ENCODE data around the gene TRIM37.

DNA sequence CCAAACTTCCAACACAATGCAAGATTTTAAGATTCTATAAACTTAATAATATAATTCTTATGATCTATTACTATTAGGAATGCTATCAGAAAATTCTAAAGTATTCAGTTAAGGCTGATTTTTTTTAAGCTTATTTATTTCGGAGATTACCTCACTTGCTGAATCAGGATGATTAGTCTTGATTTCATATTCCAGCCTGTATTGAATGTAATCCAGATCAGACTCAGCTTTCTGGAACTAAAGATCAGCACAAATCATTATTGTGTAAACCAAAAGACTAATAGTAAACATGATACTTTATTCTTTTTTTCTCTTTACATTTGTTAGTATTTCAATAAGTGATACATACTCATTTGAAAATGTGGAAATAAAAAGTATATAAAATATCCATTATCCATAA, 24.5 kb upstream of the TRIM37 start:
- TF ChIP-seq EZH2 (IDR thresholded peaks at IDR 0.05; ENCODE audit: insufficient read depth, low read length), result no peak
- TF ChIP-seq, protein P1, sequence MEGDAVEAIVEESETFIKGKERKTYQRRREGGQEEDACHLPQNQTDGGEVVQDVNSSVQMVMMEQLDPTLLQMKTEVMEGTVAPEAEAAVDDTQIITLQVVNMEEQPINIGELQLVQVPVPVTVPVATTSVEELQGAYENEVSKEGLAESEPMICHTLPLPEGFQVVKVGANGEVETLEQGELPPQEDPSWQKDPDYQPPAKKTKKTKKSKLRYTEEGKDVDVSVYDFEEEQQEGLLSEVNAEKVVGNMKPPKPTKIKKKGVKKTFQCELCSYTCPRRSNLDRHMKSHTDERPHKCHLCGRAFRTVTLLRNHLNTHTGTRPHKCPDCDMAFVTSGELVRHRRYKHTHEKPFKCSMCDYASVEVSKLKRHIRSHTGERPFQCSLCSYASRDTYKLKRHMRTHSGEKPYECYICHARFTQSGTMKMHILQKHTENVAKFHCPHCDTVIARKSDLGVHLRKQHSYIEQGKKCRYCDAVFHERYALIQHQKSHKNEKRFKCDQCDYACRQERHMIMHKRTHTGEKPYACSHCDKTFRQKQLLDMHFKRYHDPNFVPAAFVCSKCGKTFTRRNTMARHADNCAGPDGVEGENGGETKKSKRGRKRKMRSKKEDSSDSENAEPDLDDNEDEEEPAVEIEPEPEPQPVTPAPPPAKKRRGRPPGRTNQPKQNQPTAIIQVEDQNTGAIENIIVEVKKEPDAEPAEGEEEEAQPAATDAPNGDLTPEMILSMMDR (IDR thresholded peaks at IDR 0.05; ENCODE audit: insufficient read depth, low read depth, low read length), result no peak

Data from astrocyte (in vitro differentiated cells and primary cell).